Daoy (cell line): Measurements from ENCODE around the gene SSC4D. TPM values are rescaled to one million over a fixed set of nuclear protein-coding genes. Genes with fewer than 3 reads are reported as not detected.
"Not testable (repeated sequence)": the region's sequence is repeated elsewhere in the genome, so short reads cannot be mapped to it uniquely, and the experiment has no call there.

Source experiments
- DNase-seq: peaks from one replicate; pipeline ENCODE4 v3.0.0-alpha.2; 2015; ENCODE audit warnings: low read depth
- total RNA-seq: library from RNA; depleted of rRNA; stranded (reverse); fragments of >200 nt; shearing (Covaris generic); gene quantifications from 2 replicates; pipeline ENCODE4 v1.2.3, GENCODE V29; 2014

SSC4D gene
- total RNA-seq, 1 experiment from 2014 or later, result 2.5 TPM

GRCh38 chr7:76383089-76383944 is 26.2 kb downstream of the SSC4D start:
- DNase-seq, result no peak

- no peak for DNase-seq
Measured at GRCh38 chr7:76381814-76382213, 27.7 kb downstream of the SSC4D start.

GRCh38 chr7:76380623-76380966 is 28.9 kb downstream of the SSC4D start:
- no peak for DNase-seq

GRCh38 chr7:76377186-76377918 is 32.1 kb downstream of the SSC4D start:
- DNase-seq, result no peak

GRCh38 chr7:76375251-76375650 is 34.2 kb downstream of the SSC4D start:
- no peak for DNase-seq

- DNase-seq, result peak; percentile 36
Measured at GRCh38 chr7:76372984-76373833, 36.3 kb downstream of the SSC4D start.

- DNase-seq, result no peak
Measured at GRCh38 chr7:76371396-76371795, 38.1 kb downstream of the SSC4D start.

- DNase-seq, result no peak
Measured at GRCh38 chr7:76369018-76369417, 40.5 kb downstream of the SSC4D start.

- DNase-seq, result no peak
Measured at GRCh38 chr7:76368190-76368589, 41.3 kb downstream of the SSC4D start.

- peak; percentile 68 for DNase-seq
Measured at GRCh38 chr7:76364198-76364584, 45.3 kb downstream of the SSC4D start.

- not testable (repeated sequence) for DNase-seq
Measured at GRCh38 chr7:76363754-76364153, 45.7 kb downstream of the SSC4D start.

GRCh38 chr7:76359978-76360638 is 49.4 kb downstream of the SSC4D start:
- DNase-seq, result no peak

GRCh38 chr7:76359111-76359977 is 50.2 kb downstream of the SSC4D start:
- DNase-seq, result peak; percentile 99

- DNase-seq, result peak; percentile 92
Measured at GRCh38 chr7:76358481-76359110, 50.9 kb downstream of the SSC4D start, which contains the start of gene YWHAG. Gene YWHAG, minus strand, starts transcription at chr7:76358991. Its CDS starts 183 bp downstream, at chr7:76358808.

- DNase-seq, result peak; percentile 57
Measured at GRCh38 chr7:76358011-76358480, 51.5 kb downstream of the SSC4D start.

GRCh38 chr7:76357475-76358010 is 52.0 kb downstream of the SSC4D start:
- no peak for DNase-seq

- DNase-seq, result peak; percentile 38
Measured at GRCh38 chr7:76356823-76357222, 52.7 kb downstream of the SSC4D start.

- DNase-seq, result no peak
Measured at GRCh38 chr7:76356115-76356514, 53.4 kb downstream of the SSC4D start.

GRCh38 chr7:76354981-76355730 is 54.3 kb downstream of the SSC4D start:
- no peak for DNase-seq
